Neuronal stem cell (in vitro differentiated cells): Measurements from ENCODE around the gene TMEM63C.

ENCODE experiments used
- DNase-seq: peaks from one replicate; pipeline ENCODE4 v3.0.0-alpha.2; 2013; ENCODE audit warnings: low spot score
- H2AFZ ChIP-seq: one replicate; pipeline ENCODE4 v1.6.1; 2013; ENCODE audit warnings: mild to moderate bottlenecking, low read length, inconsistent platforms
- H2AK5ac ChIP-seq: 2 replicates; pipeline ENCODE4 v1.6.1; 2013; ENCODE audit warnings: low read depth, mild to moderate bottlenecking, inconsistent platforms, low read length, moderate library complexity, mixed read lengths
- H2BK120ac ChIP-seq: 2 replicates; pipeline ENCODE4 v1.6.1; 2013; ENCODE audit warnings: low read depth, mild to moderate bottlenecking, inconsistent platforms, low read length, moderate library complexity, mixed read lengths
- H2BK12ac ChIP-seq: one replicate; pipeline ENCODE4 v1.6.1; 2013; ENCODE audit warnings: low read length, inconsistent platforms
- H2BK15ac ChIP-seq: 2 replicates; pipeline ENCODE4 v1.6.1; 2013; ENCODE audit warnings: mild to moderate bottlenecking, low read length, inconsistent platforms, mixed read lengths
- H2BK5ac ChIP-seq: one replicate; pipeline ENCODE4 v1.6.1; 2013; ENCODE audit warnings: inconsistent platforms, mild to moderate bottlenecking, low read length, moderate library complexity
- H3K14ac ChIP-seq: one replicate; pipeline ENCODE4 v1.6.1; 2013; ENCODE audit warnings: low read length, inconsistent platforms
- H3K18ac ChIP-seq: 2 replicates; pipeline ENCODE4 v1.6.1; 2013; ENCODE audit warnings: low read length, inconsistent platforms
- H3K23ac ChIP-seq: 2 replicates; pipeline ENCODE4 v1.6.1; 2013; ENCODE audit warnings: low read depth, mild to moderate bottlenecking, mixed read lengths, low read length, inconsistent platforms; ENCODE audit not compliant: poor library complexity
- H3K27ac ChIP-seq: replicated peaks from 3 replicates; pipeline ENCODE4 v1.5.1; 2013; ENCODE audit warnings: low read length, inconsistent platforms
- H3K27me3 ChIP-seq, 3 experiments: 2 replicates each; pipeline ENCODE4 v1.6.1; 2013; ENCODE audit warnings: low read length in 3 of 3, mild to moderate bottlenecking in 2 of 3, inconsistent platforms in 1 of 3, low read depth in 1 of 3, mixed read lengths in 1 of 3, moderate library complexity in 1 of 3; ENCODE audit not compliant: control insufficient read depth in 3 of 3, insufficient read depth in 3 of 3
- H3K36me3 ChIP-seq, 2 donors: replicated peaks in 1 of 2; 2 replicates each; pipeline ENCODE4 v1.6.1; 2013; ENCODE audit warnings: low read length in 2 of 2; ENCODE audit not compliant: control insufficient read depth in 2 of 2, insufficient read depth in 2 of 2
- H3K4ac ChIP-seq: 2 replicates; pipeline ENCODE4 v1.6.1; 2013; ENCODE audit warnings: inconsistent platforms, mild to moderate bottlenecking, low read length, moderate library complexity
- H3K4me1 ChIP-seq, 2 donors: 1 replicate in 1 of 2; 2 replicates in 1 of 2; pipeline ENCODE4 v1.6.1; 2013; ENCODE audit warnings: low read length in 2 of 2, low read depth in 1 of 2; ENCODE audit not compliant: control insufficient read depth in 2 of 2, insufficient read depth in 1 of 2
- H3K4me2 ChIP-seq: one replicate; pipeline ENCODE4 v1.6.1; 2013; ENCODE audit warnings: mild to moderate bottlenecking, low read length, inconsistent platforms; ENCODE audit not compliant: insufficient read depth, poor library complexity, severe bottlenecking
- H3K4me3 ChIP-seq, 2 donors: 2 replicates each; pipeline ENCODE4 v1.5.1; 2013; ENCODE audit warnings: low read length in 2 of 2, mild to moderate bottlenecking in 2 of 2, inconsistent platforms in 1 of 2, moderate library complexity in 1 of 2
- H3K79me1 ChIP-seq: one replicate; pipeline ENCODE4 v1.6.1; 2013; ENCODE audit warnings: low read depth, mild to moderate bottlenecking, inconsistent platforms, low read length, moderate library complexity
- H3K9ac ChIP-seq: one replicate; pipeline ENCODE4 v1.6.1; 2013; ENCODE audit warnings: mild to moderate bottlenecking, low read depth, low read length, inconsistent platforms; ENCODE audit not compliant: poor library complexity
- H3K9me3 ChIP-seq, 2 donors: replicated peaks in 1 of 2; 2 replicates each; pipeline versions ENCODE3 to v1.6.1; 2013; ENCODE audit warnings: low read length in 2 of 2, mild to moderate bottlenecking in 2 of 2, inconsistent platforms in 1 of 2, low read depth in 1 of 2, mixed read lengths in 1 of 2, moderate library complexity in 1 of 2; ENCODE audit not compliant: control insufficient read depth in 2 of 2, insufficient read depth in 1 of 2
- H4K8ac ChIP-seq: one replicate; pipeline ENCODE4 v1.6.1; 2013; ENCODE audit warnings: low read depth, mild to moderate bottlenecking, inconsistent platforms, low read length, moderate library complexity
- H4K91ac ChIP-seq: one replicate; pipeline ENCODE4 v1.6.1; 2013; ENCODE audit warnings: low read length, low read depth, mild to moderate bottlenecking, inconsistent platforms; ENCODE audit not compliant: poor library complexity
- WGBS, 2 donors: extraction: QIAGEN DNeasy Blood & Tissue Kit; methylation state at CpG; one replicate each; pipeline ENCODE4 v1.1.7; 2013; ENCODE audit warnings: missing lambda C conversion rate in 2 of 2, mixed read lengths in 1 of 2; ENCODE audit not compliant: insufficient read length in 2 of 2, insufficient replicate concordance in 1 of 2; ENCODE audit errors: extremely low coverage in 2 of 2; 5-methylcytosine and 5-hydroxymethylcytosine counted together

The TMEM63C gene

DNA sequence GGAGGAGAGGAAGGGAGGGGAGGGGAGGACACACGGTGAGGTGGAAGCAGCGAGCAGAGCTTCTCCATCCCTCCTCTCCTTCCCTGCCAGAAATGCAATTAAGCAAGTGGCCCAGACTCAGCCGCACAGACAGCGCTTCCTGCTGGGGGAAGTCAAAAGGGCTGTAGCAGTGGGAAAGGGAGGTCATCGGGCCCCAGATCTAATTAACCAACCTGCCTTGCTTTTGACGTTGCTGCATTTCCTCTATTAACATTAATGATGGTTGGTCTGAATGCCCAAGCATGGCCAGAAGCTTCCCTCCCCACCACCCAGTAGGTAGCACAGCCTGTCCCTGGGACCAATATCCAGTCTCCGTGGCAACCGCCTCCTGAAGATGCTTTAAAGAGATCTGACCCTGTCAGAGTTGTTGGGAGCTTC lies 94.0 kb downstream of the TMEM63C start:
- no peak overlapping the region for H3K4me2 ChIP-seq

DNA sequence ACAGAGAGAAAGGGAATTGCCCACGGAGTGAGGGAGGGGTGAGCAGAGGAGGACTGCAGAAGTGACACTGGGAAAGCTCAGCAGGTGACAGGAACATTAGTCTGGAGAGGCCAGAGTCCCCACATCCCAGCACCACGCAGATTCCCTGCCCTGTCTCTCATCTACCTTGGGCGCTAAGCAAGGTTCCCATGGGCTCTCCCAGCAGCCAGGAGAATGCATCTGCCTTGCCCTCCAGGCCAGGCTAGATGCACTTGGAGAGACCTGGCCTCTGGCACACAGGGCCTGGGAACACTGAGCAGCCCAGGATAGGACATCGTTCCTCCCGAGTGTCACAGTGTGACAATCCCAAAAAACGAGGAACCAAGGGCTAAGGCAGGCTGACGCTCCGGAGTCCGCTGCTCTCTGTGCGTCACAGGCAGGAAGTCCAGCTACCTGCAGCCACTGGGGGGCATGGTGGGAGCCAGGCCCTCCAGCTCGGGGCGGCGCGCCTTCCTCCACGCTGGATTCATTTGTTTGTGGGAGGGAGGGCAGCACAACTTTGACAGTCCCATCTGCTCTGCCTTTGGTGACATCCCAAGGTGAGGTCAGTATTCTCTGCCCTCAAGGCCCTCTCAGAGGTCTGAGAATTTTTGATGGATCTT lies 94.8 kb downstream of the TMEM63C start:
- Histone ChIP-seq H3K4me2 (no peak overlapping the region), H4K8ac (no peak overlapping the region), H3K4me1 (peaks cover 7 to 8% of the 10 kb centered on the region in 2 donors), H3K14ac (no peak overlapping the region), H3K9ac (no peak overlapping the region), H2AK5ac (no peak overlapping the region), H3K27me3 (peaks cover 0 to 16% (median 10%) of the 10 kb centered on the region in 3 experiments), H3K79me1 (no peaks in the 10 kb centered on the region), H3K36me3 (peaks cover 19 to 36% of the 10 kb centered on the region in 2 donors), H2AFZ (no peak overlapping the region), H3K18ac (no peak overlapping the region), H2BK12ac (no peak overlapping the region), H3K4ac (no peak overlapping the region), H2BK5ac (no peak overlapping the region), H3K27ac (no peak overlapping the region), H3K9me3 (peaks cover 2 to 7% of the 10 kb centered on the region in 2 donors), H3K23ac (peak overlapping the region; percentile 48), H3K4me3 (no peak overlapping the region), H4K91ac (no peak overlapping the region), H2BK120ac (no peak overlapping the region), H2BK15ac (no peak overlapping the region)
- no CpG with 5 or more reads among the region's 15 CpGs for WGBS, 2 donors
- DNase-seq: no peak

More for the DNA sequence above, 94.0 kb downstream of the TMEM63C start:
- no peaks in the 10 kb centered on the region for H3K79me1 ChIP-seq
- no peak overlapping the region for H4K91ac ChIP-seq
- WGBS, 2 donors: no CpG with 5 or more reads among the region's 8 CpGs
- peaks cover 19 to 36% of the 10 kb centered on the region in 2 donors for H3K36me3 ChIP-seq
- no peak overlapping the region for H3K4me3 ChIP-seq
- H2BK15ac ChIP-seq: no peak overlapping the region
- H2BK12ac ChIP-seq: no peak overlapping the region
- no peak overlapping the region for H2AFZ ChIP-seq
- no peak overlapping the region for H3K18ac ChIP-seq
- H4K8ac ChIP-seq: no peak overlapping the region
- H3K14ac ChIP-seq: no peak overlapping the region
- peaks cover 2 to 7% of the 10 kb centered on the region in 2 donors for H3K9me3 ChIP-seq
- H2BK5ac ChIP-seq: no peak overlapping the region
- peaks cover 5 to 24% (median 18%) of the 10 kb centered on the region in 3 experiments for H3K27me3 ChIP-seq
- H3K4ac ChIP-seq: no peak overlapping the region
- DNase-seq: peak; percentile 24
- H2AK5ac ChIP-seq: no peak overlapping the region
- H2BK120ac ChIP-seq: no peak overlapping the region
- no peak overlapping the region for H3K27ac ChIP-seq
- H3K4me1 ChIP-seq: peaks cover 3 to 8% of the 10 kb centered on the region in 2 donors
- no peak overlapping the region for H3K23ac ChIP-seq
- H3K9ac ChIP-seq: no peak overlapping the region

GRCh38 chr14:77276959-77277358 lies 95.4 kb downstream of the TMEM63C start:
- no peak overlapping the region for H3K9ac ChIP-seq
- H3K23ac ChIP-seq: no peak overlapping the region
- no peak overlapping the region for H3K18ac ChIP-seq
- no peak overlapping the region for H3K4me3 ChIP-seq
- H2BK5ac ChIP-seq: no peak overlapping the region
- no peak overlapping the region for H3K27ac ChIP-seq
- H2BK15ac ChIP-seq: no peak overlapping the region
- H3K4ac ChIP-seq: no peak overlapping the region
- no CpG with 5 or more reads among the region's 12 CpGs for WGBS, 2 donors
- no peak overlapping the region for H2BK12ac ChIP-seq
- no peaks in the 10 kb centered on the region for H3K79me1 ChIP-seq
- H3K27me3 ChIP-seq: peaks cover 0 to 12% (median 7%) of the 10 kb centered on the region in 3 experiments
- no peak overlapping the region for H3K14ac ChIP-seq
- H3K9me3 ChIP-seq: peaks cover 2 to 7% of the 10 kb centered on the region in 2 donors
- no peak overlapping the region for H3K4me2 ChIP-seq
- no peak overlapping the region for H4K91ac ChIP-seq
- H3K36me3 ChIP-seq: peaks cover 19 to 36% of the 10 kb centered on the region in 2 donors
- no peak overlapping the region for H2AFZ ChIP-seq
- no peak overlapping the region for H2AK5ac ChIP-seq
- no peak overlapping the region for H4K8ac ChIP-seq
- peaks cover 8 to 13% of the 10 kb centered on the region in 2 donors for H3K4me1 ChIP-seq
- no peak for DNase-seq
- no peak overlapping the region for H2BK120ac ChIP-seq

DNA sequence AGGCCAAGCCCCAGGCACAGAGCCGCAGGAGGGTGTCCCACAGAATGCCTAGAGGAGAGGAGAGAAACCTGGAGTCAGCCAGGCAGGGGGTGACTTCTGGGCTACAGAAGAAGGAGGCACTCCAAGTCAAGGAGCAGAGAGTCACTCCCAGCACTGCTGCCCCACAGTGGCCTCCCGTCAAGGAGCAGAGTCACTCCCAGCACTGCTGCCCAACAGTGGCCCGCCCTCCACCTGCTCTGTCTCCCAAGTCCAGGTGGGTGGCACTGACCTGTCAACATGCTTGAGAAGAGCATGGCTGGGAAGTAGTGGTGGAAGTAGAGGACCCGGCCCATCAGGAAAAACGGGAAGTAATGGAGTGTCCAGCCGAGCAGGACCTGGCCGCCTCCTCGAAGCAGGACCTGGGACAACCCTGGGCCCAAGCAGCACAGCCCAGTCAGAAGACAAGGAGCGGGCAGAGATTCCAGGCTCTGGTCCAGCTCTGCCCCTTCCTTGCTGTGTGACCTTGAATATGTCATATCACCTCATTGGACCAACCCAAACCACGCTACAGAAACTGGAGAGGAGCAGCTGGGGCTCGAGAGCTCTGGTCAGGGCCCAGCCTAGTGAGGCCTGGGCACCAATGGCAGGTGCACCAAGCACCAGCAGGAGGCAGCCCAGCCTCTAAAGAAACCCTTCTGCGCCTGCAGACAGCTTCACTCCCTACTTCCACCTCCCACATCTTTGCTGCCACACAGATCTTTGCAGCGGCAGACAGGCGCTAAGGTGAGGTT lies 97.0 kb downstream of the TMEM63C start:
- Histone ChIP-seq H2AFZ (no peak overlapping the region), H3K36me3 (peaks cover 22 to 44% of the 10 kb centered on the region in 2 donors), H3K4me2 (no peak overlapping the region), H3K14ac (no peak overlapping the region), H2BK120ac (no peak overlapping the region), H2AK5ac (no peak overlapping the region), H3K9ac (peak overlapping the region; percentile 31), H3K27ac (no peak overlapping the region), H3K27me3 (no peaks in the 10 kb centered on the region), H2BK12ac (no peak overlapping the region), H2BK5ac (peak overlapping the region; percentile 27), H3K4me1 (peaks cover 8 to 25% of the 10 kb centered on the region in 2 donors), H3K79me1 (no peaks in the 10 kb centered on the region), H3K4me3 (no peak overlapping the region), H3K23ac (no peak overlapping the region), H3K4ac (no peak overlapping the region), H4K8ac (no peak overlapping the region), H3K9me3 (peaks cover 2% of the 10 kb centered on the region in 2 donors), H3K18ac (no peak overlapping the region), H2BK15ac (no peak overlapping the region), H4K91ac (no peak overlapping the region)
- DNase-seq: no peak
- WGBS, 2 donors: no CpG with 5 or more reads among the region's 14 CpGs
